ENCODE results near the gene IGF2BP2.

DNA sequence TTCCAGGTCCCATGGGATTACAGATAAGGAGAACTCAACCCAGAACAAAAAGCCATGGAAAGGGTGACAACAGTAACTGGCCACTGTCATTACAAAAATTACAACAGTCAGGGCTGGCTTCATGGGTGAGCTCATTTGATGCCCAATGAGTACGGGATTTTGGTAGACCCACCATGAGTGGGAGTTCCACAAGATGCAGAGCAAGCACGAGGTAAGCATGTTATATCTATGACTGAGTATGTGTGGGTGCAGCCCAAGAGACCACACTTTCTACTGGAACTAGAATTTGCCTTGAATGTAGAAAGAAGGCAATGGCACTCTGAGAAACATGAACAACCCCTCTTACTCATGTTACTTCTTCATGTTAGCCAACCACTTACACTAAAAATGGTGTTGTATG, 83.3 kb downstream of the IGF2BP2 start:
- TF ChIP-seq, protein P1, sequence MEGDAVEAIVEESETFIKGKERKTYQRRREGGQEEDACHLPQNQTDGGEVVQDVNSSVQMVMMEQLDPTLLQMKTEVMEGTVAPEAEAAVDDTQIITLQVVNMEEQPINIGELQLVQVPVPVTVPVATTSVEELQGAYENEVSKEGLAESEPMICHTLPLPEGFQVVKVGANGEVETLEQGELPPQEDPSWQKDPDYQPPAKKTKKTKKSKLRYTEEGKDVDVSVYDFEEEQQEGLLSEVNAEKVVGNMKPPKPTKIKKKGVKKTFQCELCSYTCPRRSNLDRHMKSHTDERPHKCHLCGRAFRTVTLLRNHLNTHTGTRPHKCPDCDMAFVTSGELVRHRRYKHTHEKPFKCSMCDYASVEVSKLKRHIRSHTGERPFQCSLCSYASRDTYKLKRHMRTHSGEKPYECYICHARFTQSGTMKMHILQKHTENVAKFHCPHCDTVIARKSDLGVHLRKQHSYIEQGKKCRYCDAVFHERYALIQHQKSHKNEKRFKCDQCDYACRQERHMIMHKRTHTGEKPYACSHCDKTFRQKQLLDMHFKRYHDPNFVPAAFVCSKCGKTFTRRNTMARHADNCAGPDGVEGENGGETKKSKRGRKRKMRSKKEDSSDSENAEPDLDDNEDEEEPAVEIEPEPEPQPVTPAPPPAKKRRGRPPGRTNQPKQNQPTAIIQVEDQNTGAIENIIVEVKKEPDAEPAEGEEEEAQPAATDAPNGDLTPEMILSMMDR (IDR thresholded peaks at IDR 0.05) = no peak
- no peak for TF ChIP-seq POLR2A (IDR thresholded peaks at IDR 0.05)

All from lower leg skin (tissue), 3 donors.